ENCODE data around the gene TMEM35B.
"Not testable (repeated sequence)": the region's sequence is repeated elsewhere in the genome, so short reads cannot be mapped to it uniquely, and the experiment has no call there.

TMEM35B gene

DNA sequence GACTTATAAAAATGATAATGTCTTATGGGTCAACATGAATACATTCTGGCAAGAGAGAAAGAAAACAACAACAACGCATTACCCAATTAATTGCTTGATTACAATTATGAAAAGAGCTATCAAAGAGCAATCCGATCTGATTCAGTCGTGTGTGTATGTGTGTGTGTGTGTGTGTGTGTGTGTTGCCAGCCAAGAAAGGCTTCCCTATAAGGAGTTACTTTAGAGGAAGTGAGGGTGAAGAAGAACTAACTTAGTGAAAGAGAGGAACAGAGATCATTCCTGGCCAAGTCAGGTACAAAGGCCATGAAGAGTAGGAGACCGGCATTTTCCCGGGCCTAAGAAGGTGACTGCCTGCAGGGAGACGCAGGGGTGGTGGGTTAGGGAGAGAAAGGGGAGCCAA, 9.4 kb downstream of the TMEM35B start:
- no peak for DNase-seq

DNA sequence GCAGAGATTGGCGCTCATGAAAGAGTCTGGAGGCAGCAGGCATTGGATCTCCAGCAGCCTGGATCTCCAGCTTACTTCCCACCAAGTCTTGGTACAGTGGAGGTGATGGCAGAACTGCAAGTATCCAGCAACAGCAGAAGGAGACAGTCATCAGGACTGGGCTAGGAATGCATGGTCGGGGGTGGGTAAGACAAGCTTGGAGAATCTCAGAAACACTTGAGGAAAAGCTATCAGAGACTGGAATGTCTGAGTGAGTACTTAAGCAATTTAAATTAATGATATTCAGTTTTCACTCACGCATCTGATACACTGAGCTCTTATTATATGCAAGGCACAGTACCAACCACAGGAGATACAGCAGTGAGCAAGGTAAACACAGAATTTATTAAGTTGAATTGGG, 9.8 kb downstream of the TMEM35B start:
- no peak for DNase-seq

DNA sequence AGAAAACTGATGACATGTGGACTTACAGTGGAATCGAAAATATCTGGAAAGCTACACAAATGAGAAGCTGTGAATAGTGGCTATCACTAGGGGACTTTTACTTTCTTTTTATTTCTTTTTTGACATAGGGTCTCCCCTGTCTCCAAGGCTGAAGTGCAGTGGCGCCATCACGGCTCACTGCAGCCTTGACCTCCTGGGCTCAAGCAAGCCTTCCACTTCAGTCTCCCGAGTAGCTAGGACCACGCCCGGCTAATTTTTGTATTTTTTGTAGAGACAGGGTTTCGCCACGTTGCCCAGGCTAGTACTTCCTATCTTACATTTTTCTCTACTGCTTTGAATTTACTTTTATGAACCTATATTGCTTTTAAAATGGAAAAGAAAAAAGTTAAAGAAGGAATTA, 10.5 kb downstream of the TMEM35B start:
- no peak for DNase-seq

DNA sequence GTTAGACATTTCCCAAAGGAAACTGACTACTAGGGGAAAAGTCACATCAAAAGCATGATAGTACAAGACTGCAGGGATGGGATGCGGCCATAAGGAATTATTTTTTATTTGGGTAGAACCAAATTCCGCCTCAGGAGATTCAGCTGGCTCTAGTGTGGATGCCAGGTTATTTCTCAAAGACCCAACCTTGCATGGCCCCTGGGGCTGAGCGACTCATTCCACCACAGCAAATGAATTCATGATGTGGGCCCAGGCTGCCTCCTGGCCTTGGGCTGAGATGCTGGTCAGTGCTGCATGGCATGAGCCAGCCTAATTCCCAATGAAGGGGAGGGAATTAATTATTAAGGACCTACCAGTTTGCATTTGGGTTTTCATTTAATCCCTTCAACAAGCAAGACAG, 11.8 kb downstream of the TMEM35B start:
- no peak for DNase-seq

DNA sequence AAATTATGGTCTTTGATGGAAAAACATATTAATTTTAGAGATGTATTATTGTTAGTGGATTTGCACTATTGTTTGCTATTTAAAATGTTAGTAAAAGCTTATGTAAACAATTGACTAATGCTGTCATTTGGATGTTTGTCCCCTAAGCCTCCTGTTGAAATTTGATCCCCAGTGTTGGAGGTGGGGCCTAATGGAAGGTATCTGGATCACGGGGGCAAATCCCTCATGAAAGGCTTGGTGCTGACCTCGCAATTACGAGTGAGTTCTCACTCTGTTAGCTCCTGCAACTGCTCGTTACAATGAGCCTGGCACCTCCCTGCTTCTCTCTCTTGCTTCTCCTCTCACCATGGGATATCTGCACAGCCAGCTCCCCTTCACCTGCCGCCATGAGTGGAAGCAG, 14.3 kb downstream of the TMEM35B start:
- DNase-seq = no peak

DNA sequence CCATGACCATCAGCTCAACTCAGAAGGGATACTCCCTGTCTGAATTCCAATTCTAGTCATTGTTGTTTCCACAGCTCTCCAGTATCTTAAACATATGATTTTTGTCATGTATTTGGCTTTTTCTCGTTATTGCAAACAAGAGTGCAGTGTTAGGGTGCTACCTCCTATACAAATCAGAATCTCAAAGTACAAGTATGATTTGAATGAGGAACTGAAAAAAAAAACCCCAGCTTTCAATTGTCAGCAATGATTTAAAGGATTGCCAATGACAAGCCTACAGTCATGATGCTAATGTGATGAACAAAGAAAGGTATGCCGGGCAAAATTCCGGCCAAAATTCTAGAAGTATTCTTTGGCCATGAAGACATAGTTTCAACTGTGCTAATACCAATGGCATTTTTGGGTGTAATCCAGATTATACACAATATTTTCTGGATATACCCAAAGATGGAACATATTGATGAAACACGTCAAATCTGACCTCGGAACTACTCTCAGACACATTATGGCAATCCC, 14.9 kb downstream of the TMEM35B start:
- no peak for DNase-seq

DNA sequence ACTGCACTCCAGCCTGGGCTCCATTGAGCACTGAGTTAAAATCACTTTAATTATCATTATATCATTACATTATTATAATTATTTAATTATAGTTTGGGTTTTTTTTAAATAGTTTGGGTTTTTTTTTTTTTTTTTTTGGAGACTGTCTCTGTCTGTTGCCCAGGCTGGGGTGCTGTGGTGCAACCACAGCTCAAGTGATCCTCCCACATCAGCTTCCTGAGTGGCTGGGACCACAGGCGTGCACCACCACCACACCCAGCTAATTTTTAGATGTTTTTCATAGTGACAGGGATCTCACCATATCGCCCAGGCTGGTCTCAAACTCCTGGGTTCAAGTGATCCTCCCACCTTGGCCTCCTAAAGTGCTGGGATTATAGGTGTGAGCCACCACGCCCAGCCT, 16.9 kb downstream of the TMEM35B start:
- DNase-seq = not testable (repeated sequence)

DNA sequence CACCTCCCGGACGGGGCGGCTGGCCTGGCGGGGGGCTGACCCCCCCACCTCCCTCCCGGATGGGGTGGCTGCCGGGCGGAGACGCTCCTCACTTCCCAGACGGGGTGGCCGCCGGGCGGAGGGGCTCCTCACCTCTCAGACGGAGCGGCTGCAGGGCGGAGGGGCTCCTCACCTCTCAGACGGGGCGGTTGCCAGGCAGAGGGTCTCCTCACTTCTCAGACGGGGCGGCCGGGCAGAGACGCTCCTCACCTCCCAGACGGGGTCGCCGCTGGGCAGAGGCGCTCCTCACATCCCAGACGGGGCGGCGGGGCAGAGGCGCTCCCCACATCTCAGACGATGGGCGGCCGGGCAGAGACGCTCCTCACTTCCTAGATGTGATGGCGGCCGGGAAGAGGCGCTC, 17.5 kb downstream of the TMEM35B start:
- not testable (repeated sequence) for DNase-seq

DNA sequence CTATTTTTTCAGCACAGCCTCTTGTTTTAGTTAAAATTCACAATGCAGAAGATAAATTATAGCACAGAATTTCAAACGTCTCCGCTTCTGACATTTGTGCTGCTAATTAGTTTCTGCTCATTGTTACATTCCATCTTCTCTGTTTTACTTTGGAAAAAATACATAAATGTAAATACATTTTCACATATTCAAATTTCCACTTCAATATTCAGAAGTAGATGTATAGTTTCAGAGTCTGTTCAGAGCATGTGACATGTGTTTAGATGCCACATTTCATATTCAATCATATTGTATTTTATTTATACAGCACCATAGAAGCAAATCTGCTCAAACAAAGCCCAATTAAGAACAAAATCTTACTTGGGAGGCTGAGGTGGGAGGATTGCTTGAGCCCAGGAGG, 19.6 kb downstream of the TMEM35B start:
- DNase-seq = no peak

DNA sequence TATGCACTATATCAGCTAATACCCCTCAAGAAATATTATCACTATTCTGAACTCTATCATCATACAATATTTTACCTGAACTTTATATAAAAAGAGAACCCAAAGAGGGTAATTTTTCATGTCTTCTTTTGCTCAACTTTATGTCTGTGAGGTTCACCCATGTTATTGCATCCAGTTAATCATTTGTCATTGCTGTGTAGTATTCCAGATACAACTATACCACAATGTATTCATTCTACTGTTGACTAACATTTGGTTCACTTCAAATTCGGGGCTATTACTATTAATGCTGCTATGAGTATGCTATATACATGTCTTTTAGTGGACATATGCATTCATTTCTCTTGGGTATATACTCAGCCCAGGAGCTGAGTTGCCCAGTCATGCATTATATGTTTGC, 34.7 kb downstream of the TMEM35B start:
- no peak for DNase-seq

DNA sequence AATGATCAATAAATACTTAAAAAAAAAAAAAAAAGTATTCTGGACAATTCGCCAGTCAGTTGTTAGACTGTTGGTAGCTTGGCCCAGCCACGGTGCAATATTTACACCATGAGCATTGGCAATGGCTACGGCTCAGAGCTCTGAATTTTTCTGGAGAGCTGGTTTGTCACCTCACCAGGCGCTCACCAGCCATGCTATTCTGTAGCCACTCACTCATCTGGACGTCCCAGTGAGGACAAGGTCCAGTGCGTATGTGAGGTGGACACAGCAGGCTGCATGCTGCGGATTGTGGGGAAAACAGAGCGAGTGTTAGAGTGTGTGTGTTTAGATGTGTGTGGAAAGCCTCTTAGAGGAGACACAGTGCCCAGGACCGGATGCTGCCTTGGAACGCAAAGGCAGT, 36.4 kb downstream of the TMEM35B start:
- not testable (repeated sequence) for DNase-seq

DNA sequence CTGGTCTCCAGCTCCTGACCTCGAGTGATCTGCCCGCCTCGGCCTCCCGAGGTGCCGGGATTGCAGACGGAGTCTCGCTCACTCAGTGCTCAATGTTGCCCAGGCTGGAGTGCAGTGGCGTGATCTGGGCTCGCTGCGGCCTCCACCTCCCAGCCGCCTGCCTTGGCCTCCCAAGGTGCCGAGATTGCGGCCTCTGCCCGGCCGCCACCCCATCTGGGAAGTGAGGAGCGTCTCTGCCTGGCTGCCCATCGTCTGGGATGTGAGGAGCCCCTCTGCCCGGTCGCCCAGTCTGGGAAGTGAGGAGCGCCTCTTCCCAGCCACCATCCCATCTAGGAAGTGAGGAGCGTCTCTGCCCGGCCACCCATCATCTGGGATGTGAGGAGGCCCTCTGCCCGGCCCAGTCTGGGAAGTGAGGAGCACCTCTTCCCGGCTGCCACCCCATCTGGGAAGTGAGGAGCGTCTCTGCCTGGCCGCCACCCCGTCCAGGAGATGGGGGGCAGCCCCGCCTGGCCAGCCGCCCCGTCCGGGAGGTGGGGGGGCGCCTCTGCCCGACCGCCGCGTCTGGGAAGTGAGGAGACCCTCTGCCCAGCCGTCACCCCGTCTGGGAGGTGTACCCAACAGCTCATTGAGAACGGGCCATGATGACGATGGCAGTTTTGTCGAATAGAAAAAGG, 37.4 kb downstream of the TMEM35B start:
- DNase-seq = not testable (repeated sequence)

DNA sequence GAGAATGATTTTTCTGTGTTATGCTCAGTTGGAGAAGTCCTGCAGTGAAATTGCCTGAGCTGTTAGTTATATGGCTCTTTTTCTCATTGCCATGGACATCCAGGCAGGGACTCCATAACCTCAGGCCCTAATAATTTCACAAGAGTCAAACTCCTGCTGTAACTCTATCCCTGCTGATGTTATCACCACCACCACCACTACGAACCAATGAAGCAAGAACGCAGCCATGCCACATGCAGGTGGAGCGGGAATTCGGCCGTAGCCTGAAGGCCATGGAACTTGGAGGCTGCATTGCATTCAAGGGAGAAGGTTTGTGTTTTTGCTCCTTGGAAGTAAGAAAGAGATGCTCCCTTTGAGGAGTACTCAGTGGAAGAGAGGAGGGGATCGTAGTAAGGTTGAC, 38.9 kb downstream of the TMEM35B start:
- no peak for DNase-seq

DNA sequence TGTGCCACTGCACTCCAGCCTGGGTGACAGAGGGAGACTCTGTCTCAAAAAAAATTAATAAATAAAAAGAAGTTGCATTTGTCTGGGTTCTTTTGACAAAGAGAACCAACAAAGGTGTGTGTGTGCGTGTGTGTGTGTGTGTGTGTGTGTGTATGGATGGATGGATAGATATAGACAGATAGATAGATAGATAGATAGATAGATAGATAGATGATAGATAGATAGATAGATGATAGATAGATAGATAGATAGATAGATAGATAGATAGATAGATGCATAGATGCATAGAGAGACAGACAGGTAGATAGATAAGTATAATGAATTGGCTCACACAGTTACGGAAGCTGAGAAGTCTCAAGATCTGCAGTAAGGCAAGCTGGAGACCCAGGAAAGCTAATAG, 43.3 kb downstream of the TMEM35B start:
- DNase-seq = not testable (repeated sequence)
